GM13976 (cell line): Measurements from ENCODE around the gene SPPL2C.

Experiments
- DNase-seq: peaks from one replicate; pipeline ENCODE4 v3.0.0; 2012; ENCODE audit warnings: low spot score
- CTCF ChIP-seq: IDR thresholded peaks from 2 replicates; pipeline ENCODE4 v1.5.1; 2012; ENCODE audit warnings: borderline replicate concordance, mild to moderate bottlenecking; ENCODE audit not compliant: insufficient read depth; ENCODE audit errors: extremely low read depth, missing control alignments, control extremely low read depth
- in situ Hi-C: fragments of 300-500 bp; cut with MboI; formaldehyde crosslinking; loops from one replicate; pipeline ENCODE4 v1.12.0; 2022; ENCODE audit warnings: low sequenced_read_pairs, mixed read lengths, inconsistent platforms; ENCODE audit not compliant: unreplicated experiment

The SPPL2C gene

DNA sequence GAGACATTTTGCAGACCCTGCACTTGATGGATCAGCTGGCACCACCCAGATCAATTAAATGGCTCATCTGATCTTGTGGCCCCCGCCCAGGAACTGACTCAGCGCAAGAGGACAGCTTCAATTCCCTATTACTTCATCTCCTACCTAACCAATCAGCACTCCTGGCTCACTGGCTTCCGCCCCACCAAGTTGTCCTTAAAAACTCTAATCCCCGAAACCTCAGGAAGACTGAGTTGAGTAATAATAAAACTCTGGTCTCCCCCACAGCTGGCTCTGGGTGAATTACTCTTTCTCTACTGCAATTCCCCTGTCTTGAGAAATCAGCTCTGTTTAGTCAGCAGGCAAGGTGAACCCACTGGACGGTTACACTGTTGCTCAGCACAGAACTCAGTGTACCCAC, 23.6 kb downstream of the SPPL2C start:
- no peak for DNase-seq
- no peak for TF ChIP-seq CTCF
- in situ Hi-C loops, result no loop called here

GRCh38 chr17:45869676-45870341, 25.1 kb downstream of the SPPL2C start:
- DNase-seq, result no peak
- in situ Hi-C loops, result no loop called here
- no peak for TF ChIP-seq CTCF

DNA sequence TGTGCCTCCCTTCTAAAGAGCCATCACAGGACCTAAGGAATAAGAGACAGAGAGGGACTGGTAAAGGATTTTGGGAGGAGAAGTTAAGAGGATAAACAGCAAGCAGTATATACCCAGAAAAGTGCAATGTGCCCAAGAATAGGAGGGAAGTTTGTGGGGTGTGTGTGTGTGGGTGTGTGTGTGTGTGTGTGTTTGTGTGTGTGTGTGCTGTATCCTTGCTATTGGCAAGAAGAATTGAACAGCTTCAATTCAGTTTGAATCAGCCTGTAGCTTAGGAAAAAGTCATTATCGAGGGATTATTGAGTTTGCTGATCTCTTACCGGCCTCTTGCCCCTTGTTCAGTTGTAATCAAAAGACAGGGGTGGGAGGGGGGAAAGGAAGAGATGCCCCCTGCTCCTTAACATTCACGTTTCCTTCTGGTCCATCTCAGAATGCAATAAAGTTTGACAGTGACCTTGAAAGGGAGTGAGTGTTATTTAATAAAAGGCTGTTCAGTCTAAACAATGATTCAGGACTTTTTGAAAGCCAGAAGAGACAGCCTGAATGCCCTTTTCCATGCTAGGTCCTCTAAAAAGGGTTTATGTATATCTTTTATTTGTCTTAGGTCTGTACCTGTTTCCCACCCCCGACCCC, 25.8 kb downstream of the SPPL2C start:
- in situ Hi-C loops, result no loop called here
- TF ChIP-seq CTCF, result no peak

DNA sequence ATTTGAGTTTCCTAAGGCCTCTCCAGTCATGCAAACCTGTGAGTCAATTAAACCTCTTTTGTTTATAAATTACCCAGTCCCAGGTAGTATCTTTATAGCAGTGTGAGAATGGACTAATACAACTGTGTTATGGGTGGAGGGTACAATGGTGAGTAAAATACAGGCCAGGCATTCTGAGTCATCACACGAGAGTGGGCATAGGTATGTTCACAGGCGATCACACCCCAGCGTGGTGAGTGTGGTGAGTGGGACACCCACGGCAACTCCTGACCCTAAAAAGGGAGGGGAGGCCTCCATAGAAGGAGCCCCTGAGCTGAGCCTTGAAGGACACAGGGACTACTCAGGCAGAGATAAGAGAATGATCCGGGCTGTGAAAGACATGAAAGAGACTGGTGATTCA, 27.0 kb downstream of the SPPL2C start:
- in situ Hi-C loops, result no loop called here
- DNase-seq, result no peak
- TF ChIP-seq CTCF, result no peak

More for the DNA sequence above, 25.8 kb downstream of the SPPL2C start:
- DNase-seq, result no peak

DNA sequence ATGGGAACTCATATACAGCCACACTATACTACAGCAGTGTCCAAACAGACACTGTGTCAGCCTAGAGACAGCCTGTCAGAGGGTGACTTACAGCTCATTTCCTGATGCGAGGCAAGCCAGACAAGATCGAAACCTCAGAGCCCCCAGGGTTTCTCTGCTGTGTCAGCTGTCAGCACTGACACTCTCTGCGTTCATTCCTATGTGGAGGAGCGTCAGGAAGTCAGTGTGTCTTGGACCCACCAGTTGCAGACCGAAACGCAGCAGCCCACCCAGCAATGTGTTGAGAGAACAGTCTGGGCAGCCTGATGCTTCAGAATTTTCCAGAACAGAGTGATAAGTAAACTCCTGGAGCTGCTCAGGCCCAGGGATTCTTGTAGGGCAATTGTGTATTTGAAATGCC, 29.0 kb downstream of the SPPL2C start:
- no peak for TF ChIP-seq CTCF
- no peak for DNase-seq
- in situ Hi-C loops, result no loop called here

DNA sequence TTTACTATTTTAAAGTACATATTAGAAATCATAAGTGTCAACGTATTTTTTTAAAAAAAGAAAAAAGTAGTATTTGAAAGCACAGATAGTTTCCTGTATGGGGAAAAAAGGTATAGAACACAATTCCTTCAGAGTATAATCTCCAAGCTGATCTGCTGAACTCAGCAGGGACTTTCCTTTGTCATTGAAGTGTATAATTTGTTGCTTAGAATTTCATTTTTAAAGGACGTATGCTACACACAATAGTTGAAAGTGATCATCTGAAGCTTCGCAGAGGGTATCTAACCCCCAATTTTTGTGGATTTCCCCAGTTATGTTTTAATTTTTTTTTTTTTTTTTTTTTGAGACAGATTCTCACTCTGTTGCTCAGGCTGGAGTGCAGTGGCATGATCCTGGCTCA, 29.5 kb downstream of the SPPL2C start:
- TF ChIP-seq CTCF, result no peak
- DNase-seq, result no peak
- in situ Hi-C loops, result no loop called here
